ENCODE measurements around the gene SLC26A8. TPM values are rescaled to one million over a fixed set of nuclear protein-coding genes. Genes with fewer than 3 reads are reported as not detected.
"Not testable (repeated sequence)": the region's sequence is repeated elsewhere in the genome, so short reads cannot be mapped to it uniquely, and the experiment has no call there.

Gene SLC26A8
- polyA plus RNA-seq, 3 donors = 0.05 to 0.43 TPM; not detected in 1

DNA sequence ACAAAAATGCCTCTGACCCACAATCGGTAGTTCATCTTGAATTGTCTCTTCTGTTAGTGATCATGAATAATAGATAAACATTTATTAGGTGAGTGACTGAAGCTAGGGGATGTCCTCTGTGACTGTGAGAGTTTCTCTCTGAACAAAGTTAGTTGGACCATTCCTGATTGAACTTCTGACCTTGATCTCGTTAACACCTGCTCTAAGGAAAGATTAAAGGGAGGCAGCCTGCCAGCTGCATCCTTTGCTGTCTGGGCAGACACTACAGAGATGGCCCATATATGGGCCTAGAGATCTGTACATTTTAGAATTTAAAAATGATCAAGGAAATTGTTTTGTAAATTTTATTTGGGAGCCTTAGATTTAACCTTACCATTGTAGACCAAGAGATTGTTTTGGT lies 30.5 kb upstream of the SLC26A8 start:
- 41 to 50% (median 49%) methylated on average over 2 of the region's 2 CpGs for WGBS, 3 donors
- no peak overlapping the region for H3K27ac ChIP-seq (ENCODE audit: low read depth, low read length)

- WGBS, 3 donors = 63 to 80% (median 69%) methylated on average over 2 of the region's 2 CpGs
- no peak overlapping the region for H3K27ac ChIP-seq (ENCODE audit: low read depth, low read length)
Measured at GRCh38 chr6:36054415-36054814, 30.0 kb upstream of the SLC26A8 start.

- 29 to 70% (median 70%) methylated on average over 2 of the region's 2 CpGs for WGBS, 3 donors
- H3K27ac ChIP-seq (ENCODE audit: low read depth, low read length) = no peak overlapping the region
Measured at GRCh38 chr6:36053878-36054277, 29.4 kb upstream of the SLC26A8 start.

DNA sequence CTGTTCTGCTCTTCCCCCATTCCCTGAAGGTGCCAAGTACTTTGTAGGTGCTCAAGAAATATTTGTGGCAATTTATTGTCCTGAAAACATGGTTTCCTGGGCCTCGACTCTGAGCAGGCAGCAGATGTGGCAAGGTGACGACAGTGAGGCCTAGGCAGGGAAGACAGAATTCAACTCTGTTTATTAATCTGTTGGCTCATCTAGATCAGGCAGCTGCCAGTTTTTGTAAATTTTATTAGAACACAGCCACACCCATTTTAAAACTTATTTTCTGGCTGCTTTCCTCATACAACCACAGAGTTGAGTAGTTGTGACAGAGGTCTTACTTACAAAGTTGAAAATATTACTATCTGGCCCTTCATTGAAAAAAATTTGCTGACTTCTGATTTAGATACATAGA lies 27.7 kb upstream of the SLC26A8 start:
- 23 to 77% (median 25%) methylated on average over 2 of the region's 2 CpGs for WGBS, 3 donors

GRCh38 chr6:36050947-36051710 lies 26.7 kb upstream of the SLC26A8 start:
- WGBS, 3 donors = 77 to 85% (median 78%) methylated on average over 16 of the region's 16 CpGs
- H3K27ac ChIP-seq (ENCODE audit: low read depth, low read length) = no peak overlapping the region

More for the DNA sequence above, 27.7 kb upstream of the SLC26A8 start:
- no peak overlapping the region for H3K27ac ChIP-seq (ENCODE audit: low read depth, low read length)

DNA sequence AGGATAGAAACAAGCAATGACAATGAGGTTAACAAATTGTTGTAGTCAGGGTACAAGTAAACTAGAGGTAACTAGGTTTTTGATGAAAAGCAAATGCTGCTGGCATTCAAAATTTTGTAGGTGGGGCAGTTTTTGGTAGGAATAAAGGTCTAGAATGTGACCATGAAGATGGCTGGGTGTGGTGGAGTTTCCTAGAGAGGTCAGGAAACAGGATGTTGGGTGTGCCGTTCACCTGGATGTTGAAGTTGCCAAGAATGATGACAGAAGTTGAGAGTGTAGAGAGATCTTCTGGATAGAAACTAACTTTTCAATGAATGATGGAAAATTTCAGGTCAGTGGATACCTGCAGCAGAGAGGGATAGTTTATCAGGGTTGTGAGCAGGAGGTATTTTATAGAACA lies 25.9 kb upstream of the SLC26A8 start:
- no peak overlapping the region for H3K27ac ChIP-seq (ENCODE audit: low read depth, low read length)
- WGBS, 3 donors = 19 to 57% (median 47%) methylated on average over 1 of the region's 1 CpG

- H3K27ac ChIP-seq (ENCODE audit: low read depth, low read length) = no peak overlapping the region
- WGBS, 3 donors = 89 to 97% (median 96%) methylated on average over 2 of the region's 2 CpGs
Measured at GRCh38 chr6:36049582-36049981, 25.1 kb upstream of the SLC26A8 start.

DNA sequence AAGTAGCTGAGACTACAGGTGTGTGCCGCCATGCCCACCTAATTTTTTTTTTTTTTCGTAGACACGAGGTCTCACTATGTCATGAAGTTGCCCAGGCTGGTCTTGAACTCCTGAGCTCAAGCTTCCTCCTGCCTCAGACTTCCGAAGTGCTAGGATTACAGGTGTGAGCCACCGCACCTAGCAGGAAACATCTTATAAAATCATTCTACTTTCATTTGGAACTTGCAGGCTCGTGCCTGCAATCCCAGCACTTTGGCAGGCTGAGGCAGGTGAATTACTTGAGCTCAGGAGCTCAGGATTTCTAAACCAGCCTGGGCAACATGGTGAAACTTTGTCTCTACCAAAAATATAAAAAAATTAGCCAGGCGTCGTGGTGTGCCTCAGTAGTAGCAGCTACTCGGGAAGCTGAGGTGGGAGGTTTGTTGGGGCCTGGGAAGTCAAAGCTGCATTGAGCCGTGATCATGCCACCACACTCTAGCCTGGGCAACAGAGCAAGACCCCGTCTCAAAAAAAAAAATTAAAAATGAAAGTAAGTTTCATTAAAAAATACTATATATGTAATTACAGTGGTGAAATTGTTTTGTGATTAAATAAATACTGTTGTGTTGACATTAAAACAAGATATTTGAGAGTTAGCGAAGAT lies 18.3 kb upstream of the SLC26A8 start:
- no peak overlapping the region for H3K27ac ChIP-seq (ENCODE audit: low read depth, low read length)
- 92 to 93% (median 92%) methylated on average over 12 of the region's 12 CpGs for WGBS, 3 donors

DNA sequence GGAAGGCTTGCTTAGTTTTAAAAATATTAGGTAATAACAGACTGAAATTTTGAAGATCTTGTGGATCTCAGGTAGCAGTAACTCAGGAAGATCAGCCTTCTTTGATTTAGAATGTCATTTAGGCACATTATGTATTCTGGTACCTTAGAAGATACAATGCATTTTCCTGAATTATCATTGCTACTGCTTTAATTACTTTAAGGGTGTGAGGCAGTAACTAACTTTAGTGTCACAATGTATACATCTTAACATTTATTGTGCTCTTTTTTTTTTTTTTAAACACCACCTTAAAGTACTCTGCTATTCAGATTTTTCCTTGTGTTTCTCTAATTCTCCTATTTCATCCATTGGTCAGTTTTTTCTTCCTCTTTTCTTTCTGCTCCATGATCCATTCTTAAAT lies 16.5 kb upstream of the SLC26A8 start:
- H3K27ac ChIP-seq (ENCODE audit: low read depth, low read length) = no peak overlapping the region

GRCh38 chr6:36039112-36039511 lies 14.7 kb upstream of the SLC26A8 start:
- H3K27ac ChIP-seq (ENCODE audit: low read depth, low read length) = no peak overlapping the region

GRCh38 chr6:36038120-36038876 lies 13.9 kb upstream of the SLC26A8 start:
- no peak overlapping the region for H3K27ac ChIP-seq (ENCODE audit: low read depth, low read length)
- 22 to 68% (median 23%) methylated on average over 4 of the region's 4 CpGs for WGBS, 3 donors

GRCh38 chr6:36035225-36035624 lies 10.8 kb upstream of the SLC26A8 start:
- WGBS, 3 donors = 56 to 64% (median 58%) methylated on average over 4 of the region's 4 CpGs
- no peak overlapping the region for H3K27ac ChIP-seq (ENCODE audit: low read depth, low read length)

- H3K27ac ChIP-seq (ENCODE audit: low read depth, low read length) = no peak overlapping the region
- WGBS, 3 donors = 51 to 70% (median 58%) methylated on average over 3 of the region's 3 CpGs
Measured at GRCh38 chr6:36034441-36034840, 10.0 kb upstream of the SLC26A8 start.

DNA sequence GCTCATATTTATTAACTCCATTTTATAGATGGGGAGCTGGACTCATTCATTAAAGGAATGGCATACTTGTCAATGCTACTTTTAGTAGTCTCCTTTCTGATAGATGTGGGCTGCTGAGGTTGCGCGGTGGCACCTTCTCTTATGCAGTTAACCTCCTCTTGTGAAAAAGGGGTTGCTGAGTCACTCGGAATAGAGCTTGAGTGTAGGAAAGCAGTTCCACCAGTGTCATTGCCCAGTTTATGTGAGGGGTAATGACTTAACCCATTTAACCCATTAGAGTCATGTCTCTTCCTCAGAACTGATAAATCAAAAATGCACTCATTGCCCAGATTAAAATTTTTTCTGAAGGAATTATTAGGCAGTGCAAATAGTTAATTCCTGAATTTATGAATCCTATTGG lies 9.5 kb upstream of the SLC26A8 start:
- 36 to 72% (median 58%) methylated on average over 3 of the region's 3 CpGs for WGBS, 3 donors
- H3K27ac ChIP-seq (ENCODE audit: low read depth, low read length) = no peak overlapping the region

GRCh38 chr6:36033144-36033543 lies 8.7 kb upstream of the SLC26A8 start:
- WGBS, 3 donors = 88 to 96% (median 89%) methylated on average over 10 of the region's 10 CpGs
- H3K27ac ChIP-seq (ENCODE audit: low read depth, low read length) = not testable (repeated sequence)

DNA sequence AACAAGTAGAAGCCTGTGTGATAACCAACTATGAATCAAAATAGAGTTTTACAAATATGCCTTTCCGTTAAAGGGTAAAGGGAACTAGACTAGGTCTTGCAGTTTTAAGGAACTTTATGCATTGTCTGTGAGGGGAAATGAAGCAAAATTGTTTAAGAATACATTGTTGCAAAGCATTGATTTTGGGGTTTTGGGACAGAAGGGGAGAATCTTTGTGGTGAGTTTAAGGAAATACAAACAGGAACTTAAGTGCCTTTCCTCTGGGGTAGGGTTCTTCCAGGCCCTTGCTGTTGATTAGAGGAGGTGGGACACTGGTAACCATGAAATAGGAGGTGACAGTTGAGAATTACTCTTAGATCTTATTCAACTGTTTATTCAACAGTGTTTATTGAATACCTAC lies 7.8 kb upstream of the SLC26A8 start:
- no peak overlapping the region for H3K27ac ChIP-seq (ENCODE audit: low read depth, low read length)
- 40 to 79% (median 51%) methylated on average over 1 of the region's 1 CpG for WGBS, 3 donors

- WGBS, 3 donors = 1 to 3% (median 2%) methylated on average over 6 of the region's 6 CpGs
- H3K27ac ChIP-seq (ENCODE audit: low read depth, low read length) = no peak overlapping the region
Measured at GRCh38 chr6:36029464-36029863, 5.0 kb upstream of the SLC26A8 start.

DNA sequence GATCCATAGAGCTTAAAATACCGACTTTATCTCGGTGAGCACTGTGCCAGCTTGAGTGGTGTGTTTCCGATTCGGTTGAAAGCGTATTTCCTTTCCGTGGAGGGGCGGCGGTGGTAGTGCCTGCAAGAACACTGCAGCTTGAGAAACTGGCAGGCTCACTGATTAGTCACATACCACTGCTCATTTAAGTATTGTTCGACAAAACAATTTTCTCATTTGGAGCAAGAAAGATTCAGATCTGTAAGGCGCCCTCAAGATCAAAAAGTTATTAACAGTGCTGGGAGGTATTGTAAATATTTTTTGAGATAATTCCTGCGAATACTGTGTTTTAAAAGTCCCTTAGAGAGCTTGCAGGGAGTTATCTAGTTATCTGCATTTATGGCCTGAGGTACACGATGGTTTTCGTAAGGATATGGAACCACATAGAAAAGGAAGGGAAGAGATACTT lies 4.5 kb upstream of the SLC26A8 start:
- WGBS, 3 donors = 0% methylated on average over 13 of the region's 13 CpGs
- H3K27ac ChIP-seq (ENCODE audit: low read depth, low read length) = no peak overlapping the region

GRCh38 chr6:36028088-36028876 lies 3.8 kb upstream of the SLC26A8 start:
- WGBS, 3 donors = 0% methylated on average over 42 to 44 of the region's 44 CpGs
- H3K27ac ChIP-seq (ENCODE audit: low read depth, low read length) = peak overlapping the region; percentile 23

All from adipose tissue (tissue), 3 donors.